Spleen (tissue), 7 donors: ENCODE data around the gene FABP3.

Source experiments
- CTCF ChIP-seq, 11 experiments: fragments of 200-600 bp in 7 of 11; fragments of 450-650 bp in 4 of 11; sonication (generic) in 4 of 11; IDR thresholded peaks in 8 of 11; conservative IDR thresholded peaks in 3 of 11; 1 replicate in 7 of 11; 2 replicates in 4 of 11; pipeline versions ENCODE4 v1.4.0 to v1.8.0; 2016 to 2021; ENCODE audit warnings: antibody characterized with exemption in 11 of 11, inconsistent platforms in 4 of 11, mild to moderate bottlenecking in 1 of 11
- POLR2A ChIP-seq, 3 donors: fragments of 450-650 bp; IDR thresholded peaks; one replicate each; pipeline ENCODE4 v1.5.1; 2017; ENCODE audit warnings: antibody characterized with exemption in 3 of 3, mild to moderate bottlenecking in 1 of 3
- POLR2AphosphoS5 ChIP-seq, 3 donors: sonication (generic); formaldehyde crosslinking; IDR thresholded peaks; one replicate each; pipeline ENCODE4 v1.5.1; 2017; ENCODE audit warnings: antibody characterized with exemption in 3 of 3
- donor health status: DM: no; HTN: no; CAD: no; lungs with moderate emphysema.
- donor health status: DM: no; HTN: no; CAD: no.
- donor health status: DM: no; HTN: no; CAD: no.

- TF ChIP-seq POLR2A (IDR thresholded peaks at IDR 0.05) (no peak), POLR2AphosphoS5 (IDR thresholded peaks at IDR 0.05) (no peak), CTCF (IDR thresholded peaks at IDR 0.05 in 8 of 11, conservative IDR thresholded peaks at IDR 0.05 in 3 of 11) (no peak)
Measured at GRCh38 chr1:31393463-31393862, 20.6 kb upstream of the FABP3 start.
